ENCODE measurements around the gene SLC9C2. TPM values are rescaled to one million over a fixed set of nuclear protein-coding genes. Genes with fewer than 3 reads are reported as not detected.
"Not testable (repeated sequence)": the region's sequence is repeated elsewhere in the genome, so short reads cannot be mapped to it uniquely, and the experiment has no call there.

Gene SLC9C2
- total RNA-seq, 1 experiment from 2014 or later, result not detected

GRCh38 chr1:173475564-173476196 is 127.2 kb downstream of the SLC9C2 start:
- peak overlapping the region; percentile 93 for H3K4me2 ChIP-seq (ENCODE audit: low read depth, low read length, poor library complexity, severe bottlenecking)
- peaks cover 34% of the 10 kb centered on the region for H3K4me1 ChIP-seq (ENCODE audit: low read length)
- H4K20me1 ChIP-seq (ENCODE audit: insufficient read depth, low read depth, low read length), result peaks cover 9% of the 10 kb centered on the region; the same call in 1 of the 2 replicates
- peak overlapping the region; percentile 98 for H3K4me3 ChIP-seq (ENCODE audit: low read length)
- H3K79me2 ChIP-seq (ENCODE audit: low read length), result peaks cover 62% of the 10 kb centered on the region
- H2AFZ ChIP-seq (ENCODE audit: low read length), result no peak overlapping the region
- H3K9ac ChIP-seq (ENCODE audit: low read length), result peak overlapping the region; percentile 94
- no peak for DNase-seq
- no peak overlapping the region for H3K27ac ChIP-seq (ENCODE audit: low read length)
- H3K9me2 ChIP-seq (replicated peaks; ENCODE audit: insufficient read depth, low read length), result no peaks in the 10 kb centered on the region
- peaks cover 21% of the 10 kb centered on the region for H3K36me3 ChIP-seq (ENCODE audit: insufficient read depth, low read length)
- H3K27me3 ChIP-seq (ENCODE audit: low read length), result no peaks in the 10 kb centered on the region
- no peaks in the 10 kb centered on the region; the same call in 1 of the 2 replicates for H3K9me3 ChIP-seq (ENCODE audit: low read length)

- not testable (repeated sequence) for H4K20me1 ChIP-seq (ENCODE audit: insufficient read depth, low read depth, low read length); H3K27me3 ChIP-seq (ENCODE audit: low read length); DNase-seq; H3K9me3 ChIP-seq (ENCODE audit: low read length); H3K9me2 ChIP-seq (replicated peaks; ENCODE audit: insufficient read depth, low read length); H3K27ac ChIP-seq (ENCODE audit: low read length); H2AFZ ChIP-seq (ENCODE audit: low read length)
- Histone ChIP-seq H3K4me1 (ENCODE audit: low read length) (peaks cover 32% of the 10 kb centered on the region), H3K4me3 (ENCODE audit: low read length) (peak overlapping the region; percentile 98), H3K4me2 (ENCODE audit: low read depth, low read length, poor library complexity, severe bottlenecking) (peak overlapping the region; percentile 93), H3K36me3 (ENCODE audit: insufficient read depth, low read length) (peaks cover 13% of the 10 kb centered on the region), H3K9ac (ENCODE audit: low read length) (0 out of 2 replicates have a peak overlapping the region, but pooled peaks have one; percentile 94), H3K79me2 (ENCODE audit: low read length) (peaks cover 54% of the 10 kb centered on the region)
Measured at GRCh38 chr1:173474780-173475421, 128.0 kb downstream of the SLC9C2 start.

- Histone ChIP-seq H2AFZ (ENCODE audit: low read length) (no peak overlapping the region), H3K9me2 (replicated peaks; ENCODE audit: insufficient read depth, low read length) (no peaks in the 10 kb centered on the region), H3K4me1 (ENCODE audit: low read length) (peaks cover 25% of the 10 kb centered on the region), H3K9me3 (ENCODE audit: low read length) (peaks cover under 1% of the 10 kb centered on the region; the same call in 1 of the 2 replicates), H3K27ac (ENCODE audit: low read length) (no peak overlapping the region), H3K4me2 (ENCODE audit: low read depth, low read length, poor library complexity, severe bottlenecking) (no peak overlapping the region), H3K36me3 (ENCODE audit: insufficient read depth, low read length) (peaks cover 11% of the 10 kb centered on the region; the same call in 1 of the 2 replicates), H3K27me3 (ENCODE audit: low read length) (no peaks in the 10 kb centered on the region), H3K9ac (ENCODE audit: low read length) (no peak overlapping the region), H4K20me1 (ENCODE audit: insufficient read depth, low read depth, low read length) (peaks cover 9% of the 10 kb centered on the region; the same call in 1 of the 2 replicates), H3K4me3 (ENCODE audit: low read length) (no peak overlapping the region), H3K79me2 (ENCODE audit: low read length) (peaks cover 48% of the 10 kb centered on the region)
- no peak for DNase-seq
Measured at GRCh38 chr1:173474097-173474779, 128.6 kb downstream of the SLC9C2 start.

GRCh38 chr1:173473599-173474011 is 129.3 kb downstream of the SLC9C2 start:
- Histone ChIP-seq H3K4me2 (ENCODE audit: low read depth, low read length, poor library complexity, severe bottlenecking) (no peak overlapping the region), H3K27ac (ENCODE audit: low read length) (no peak overlapping the region), H3K79me2 (ENCODE audit: low read length) (peaks cover 41% of the 10 kb centered on the region), H3K36me3 (ENCODE audit: insufficient read depth, low read length) (peaks cover 12% of the 10 kb centered on the region; the same call in 1 of the 2 replicates), H3K9me2 (replicated peaks; ENCODE audit: insufficient read depth, low read length) (no peaks in the 10 kb centered on the region), H3K27me3 (ENCODE audit: low read length) (no peaks in the 10 kb centered on the region), H3K9ac (ENCODE audit: low read length) (no peak overlapping the region), H3K4me3 (ENCODE audit: low read length) (no peak overlapping the region), H3K4me1 (ENCODE audit: low read length) (peaks cover 19% of the 10 kb centered on the region), H4K20me1 (ENCODE audit: insufficient read depth, low read depth, low read length) (peaks cover 8% of the 10 kb centered on the region; the same call in 1 of the 2 replicates), H3K9me3 (ENCODE audit: low read length) (peaks cover 5% of the 10 kb centered on the region), H2AFZ (ENCODE audit: low read length) (no peak overlapping the region)
- DNase-seq, result no peak

- H3K9me2 ChIP-seq (replicated peaks; ENCODE audit: insufficient read depth, low read length), result no peaks in the 10 kb centered on the region
- H3K4me1 ChIP-seq (ENCODE audit: low read length), result peaks cover 7% of the 10 kb centered on the region
- DNase-seq, result no peak
Measured at GRCh38 chr1:173470608-173471007, 132.3 kb downstream of the SLC9C2 start.

GRCh38 chr1:173469656-173470055 is 133.2 kb downstream of the SLC9C2 start:
- Histone ChIP-seq H3K27ac (ENCODE audit: low read length) (no peak overlapping the region), H3K27me3 (ENCODE audit: low read length) (no peaks in the 10 kb centered on the region), H4K20me1 (ENCODE audit: insufficient read depth, low read depth, low read length) (no peaks in the 10 kb centered on the region), H3K9ac (ENCODE audit: low read length) (no peak overlapping the region), H3K4me3 (ENCODE audit: low read length) (no peak overlapping the region), H3K4me1 (ENCODE audit: low read length) (peaks cover 8% of the 10 kb centered on the region), H3K36me3 (ENCODE audit: insufficient read depth, low read length) (peaks cover 12% of the 10 kb centered on the region; the same call in 1 of the 2 replicates), H3K9me3 (ENCODE audit: low read length) (peaks cover 11% of the 10 kb centered on the region), H3K79me2 (ENCODE audit: low read length) (peaks cover 12% of the 10 kb centered on the region; the same call in 1 of the 2 replicates), H3K9me2 (replicated peaks; ENCODE audit: insufficient read depth, low read length) (no peaks in the 10 kb centered on the region), H2AFZ (ENCODE audit: low read length) (no peak overlapping the region), H3K4me2 (ENCODE audit: low read depth, low read length, poor library complexity, severe bottlenecking) (no peak overlapping the region)
- no peak for DNase-seq

More at GRCh38 chr1:173470608-173471007, 132.3 kb downstream of the SLC9C2 start:
- Histone ChIP-seq H3K36me3 (ENCODE audit: insufficient read depth, low read length) (peaks cover 12% of the 10 kb centered on the region; the same call in 1 of the 2 replicates), H3K79me2 (ENCODE audit: low read length) (peaks cover 20% of the 10 kb centered on the region), H3K27ac (ENCODE audit: low read length) (no peak overlapping the region), H3K9ac (ENCODE audit: low read length) (no peak overlapping the region), H4K20me1 (ENCODE audit: insufficient read depth, low read depth, low read length) (no peaks in the 10 kb centered on the region), H3K4me2 (ENCODE audit: low read depth, low read length, poor library complexity, severe bottlenecking) (no peak overlapping the region), H3K9me3 (ENCODE audit: low read length) (peaks cover 11% of the 10 kb centered on the region), H2AFZ (ENCODE audit: low read length) (no peak overlapping the region), H3K4me3 (ENCODE audit: low read length) (no peak overlapping the region), H3K27me3 (ENCODE audit: low read length) (no peaks in the 10 kb centered on the region)

- no peak for DNase-seq
- H3K27me3 ChIP-seq (ENCODE audit: low read length), result no peaks in the 10 kb centered on the region
- H3K9me3 ChIP-seq (ENCODE audit: low read length), result peaks cover 11% of the 10 kb centered on the region
- peaks cover 8% of the 10 kb centered on the region for H3K4me1 ChIP-seq (ENCODE audit: low read length)
- H3K9me2 ChIP-seq (replicated peaks; ENCODE audit: insufficient read depth, low read length), result no peaks in the 10 kb centered on the region
- peaks cover 12% of the 10 kb centered on the region; the same call in 1 of the 2 replicates for H3K79me2 ChIP-seq (ENCODE audit: low read length)
- H3K4me2 ChIP-seq (ENCODE audit: low read depth, low read length, poor library complexity, severe bottlenecking), result no peak overlapping the region
- H3K36me3 ChIP-seq (ENCODE audit: insufficient read depth, low read length), result peaks cover 11% of the 10 kb centered on the region; the same call in 1 of the 2 replicates
- no peak overlapping the region for H3K9ac ChIP-seq (ENCODE audit: low read length)
- H3K27ac ChIP-seq (ENCODE audit: low read length), result no peak overlapping the region
- H3K4me3 ChIP-seq (ENCODE audit: low read length), result no peak overlapping the region
- H2AFZ ChIP-seq (ENCODE audit: low read length), result no peak overlapping the region
- no peaks in the 10 kb centered on the region for H4K20me1 ChIP-seq (ENCODE audit: insufficient read depth, low read depth, low read length)
Measured at GRCh38 chr1:173467426-173467825, 135.4 kb downstream of the SLC9C2 start.

GRCh38 chr1:173464185-173464584 is 138.7 kb downstream of the SLC9C2 start:
- H3K9ac ChIP-seq (ENCODE audit: low read length); H3K9me2 ChIP-seq (replicated peaks; ENCODE audit: insufficient read depth, low read length); H3K4me3 ChIP-seq (ENCODE audit: low read length); H3K4me1 ChIP-seq (ENCODE audit: low read length); DNase-seq; H3K27ac ChIP-seq (ENCODE audit: low read length); H2AFZ ChIP-seq (ENCODE audit: low read length); H3K27me3 ChIP-seq (ENCODE audit: low read length); H3K36me3 ChIP-seq (ENCODE audit: insufficient read depth, low read length); H4K20me1 ChIP-seq (ENCODE audit: insufficient read depth, low read depth, low read length); H3K4me2 ChIP-seq (ENCODE audit: low read depth, low read length, poor library complexity, severe bottlenecking): not testable (repeated sequence)
- Histone ChIP-seq H3K9me3 (ENCODE audit: low read length) (peaks cover 10% of the 10 kb centered on the region), H3K79me2 (ENCODE audit: low read length) (peaks cover 12% of the 10 kb centered on the region; the same call in 1 of the 2 replicates)

Data from Karpas-422 (cell line).